GM19099 (cell line): Measurements from ENCODE around the gene ITGA3.

Source experiments
- POLR2A ChIP-seq: IDR thresholded peaks from 3 replicates; pipeline ENCODE4 v1.6.1; 2011; ENCODE audit warnings: low read depth; ENCODE audit not compliant: insufficient read length; ENCODE audit errors: extremely low read depth

Gene ITGA3

DNA sequence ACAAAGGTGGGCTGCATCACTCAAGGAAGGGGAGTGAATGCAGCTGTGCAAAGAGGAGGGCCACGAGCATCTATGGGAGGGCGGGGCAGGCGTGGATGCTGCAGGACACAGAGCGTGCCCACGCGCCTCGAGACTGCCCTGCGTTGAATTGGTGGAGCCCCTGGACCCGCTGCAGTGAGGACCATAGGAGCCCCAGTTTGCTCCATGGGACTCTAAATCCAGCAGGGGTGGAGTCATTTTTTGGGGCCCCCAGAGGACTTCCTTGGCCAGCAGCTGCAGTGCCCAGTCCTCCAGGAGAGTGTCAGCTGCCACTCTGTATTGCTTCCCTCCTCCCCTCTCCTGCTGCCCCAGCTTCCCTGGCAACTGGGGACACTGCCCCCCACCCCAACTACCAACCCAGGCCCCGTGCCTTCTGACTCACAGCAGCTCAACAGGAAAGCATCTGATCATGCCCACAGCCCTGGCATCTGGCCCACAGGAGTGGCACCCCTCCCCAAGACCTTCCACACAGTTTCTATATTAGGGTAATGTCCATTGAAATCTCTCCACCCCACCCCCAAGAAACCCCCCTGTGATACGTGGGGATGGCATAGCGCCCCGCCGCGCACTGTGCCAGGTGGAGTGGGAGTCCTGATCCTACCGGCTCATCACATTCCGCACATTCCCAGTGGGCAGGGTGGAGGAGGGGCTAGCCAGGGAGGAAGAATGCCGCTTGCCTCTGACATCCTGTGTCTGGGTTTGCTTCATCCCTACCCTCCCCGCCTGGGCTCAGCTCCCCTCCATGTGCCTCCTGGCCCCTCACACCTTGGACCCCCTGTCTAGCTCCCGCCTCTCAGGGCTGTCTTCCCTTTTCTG is 27.8 kb upstream of the ITGA3 start:
- no peak for TF ChIP-seq POLR2A

GRCh38 chr17:50028736-50029120 is 27.2 kb upstream of the ITGA3 start:
- no peak for TF ChIP-seq POLR2A

DNA sequence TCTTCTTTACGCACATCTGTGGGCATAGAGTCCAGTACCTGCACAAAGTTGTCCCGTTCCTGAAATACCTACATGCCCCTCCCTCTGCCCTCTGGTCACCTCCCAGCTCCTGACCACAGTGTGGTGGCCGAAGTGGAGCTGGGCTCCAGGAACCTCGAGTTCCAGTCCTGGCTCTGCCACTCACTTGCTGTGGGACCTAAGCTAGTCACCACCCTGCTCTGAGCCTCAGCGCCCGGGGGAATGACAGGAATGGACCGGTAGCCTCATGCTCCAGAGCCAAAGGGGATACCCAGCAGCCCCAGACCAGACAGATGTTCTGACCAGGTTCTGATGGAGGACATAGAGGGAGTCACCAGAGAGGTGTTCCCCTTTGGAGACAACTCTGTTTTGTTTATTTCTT is 26.7 kb upstream of the ITGA3 start:
- no peak for TF ChIP-seq POLR2A

- TF ChIP-seq POLR2A: no peak
These were observed 22.6 kb upstream of the ITGA3 start for GRCh38 chr17:50033316-50033715.

- TF ChIP-seq POLR2A: no peak
These were observed 21.2 kb upstream of the ITGA3 start for GRCh38 chr17:50034498-50035364.

GRCh38 chr17:50035421-50035879 is 20.5 kb upstream of the ITGA3 start:
- no peak for TF ChIP-seq POLR2A

- no peak for TF ChIP-seq POLR2A
These were observed 20.0 kb upstream of the ITGA3 start for GRCh38 chr17:50035945-50036344.

DNA sequence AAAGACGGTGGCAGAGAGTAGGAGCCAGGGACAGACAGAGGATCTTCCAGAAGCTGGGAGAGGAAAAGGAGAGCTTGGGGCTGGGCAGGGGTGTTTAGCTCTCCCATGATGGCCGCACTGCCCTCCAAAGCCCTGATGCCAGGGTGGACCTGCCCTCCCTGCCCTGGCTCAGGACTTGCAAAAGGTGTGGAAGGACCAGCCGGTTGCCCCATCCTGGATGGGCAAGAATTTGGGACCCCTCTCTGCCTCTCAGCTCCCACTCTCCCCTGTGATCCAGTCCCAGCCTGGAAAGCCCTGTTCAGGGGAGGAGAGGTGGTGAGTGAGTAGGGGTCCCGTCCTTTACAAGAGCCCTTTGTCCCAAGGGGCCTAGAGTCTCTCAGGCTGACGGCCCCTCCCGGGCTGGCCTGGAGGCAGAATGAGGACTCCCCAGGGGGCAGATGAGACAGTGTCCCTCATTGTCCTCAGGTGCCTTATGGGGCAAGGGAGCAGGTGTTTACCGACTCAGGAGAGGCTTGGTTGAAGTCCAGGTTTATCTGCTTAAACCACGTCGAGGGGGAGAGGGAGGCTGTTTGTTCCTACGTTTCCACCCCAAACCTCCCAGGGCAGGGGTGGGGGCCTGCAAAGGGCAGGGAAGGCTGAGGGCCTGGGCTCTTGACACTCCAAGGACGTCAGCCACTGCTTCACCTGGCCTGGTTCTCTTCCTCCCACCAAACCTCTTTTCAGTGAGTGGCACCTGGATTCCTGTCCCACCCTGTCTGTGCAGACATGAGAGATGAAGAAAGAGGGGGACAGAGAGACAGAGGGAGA is 19.3 kb upstream of the ITGA3 start:
- TF ChIP-seq POLR2A: no peak

- no peak for TF ChIP-seq POLR2A
These were observed 18.4 kb upstream of the ITGA3 start for GRCh38 chr17:50037321-50038107.

DNA sequence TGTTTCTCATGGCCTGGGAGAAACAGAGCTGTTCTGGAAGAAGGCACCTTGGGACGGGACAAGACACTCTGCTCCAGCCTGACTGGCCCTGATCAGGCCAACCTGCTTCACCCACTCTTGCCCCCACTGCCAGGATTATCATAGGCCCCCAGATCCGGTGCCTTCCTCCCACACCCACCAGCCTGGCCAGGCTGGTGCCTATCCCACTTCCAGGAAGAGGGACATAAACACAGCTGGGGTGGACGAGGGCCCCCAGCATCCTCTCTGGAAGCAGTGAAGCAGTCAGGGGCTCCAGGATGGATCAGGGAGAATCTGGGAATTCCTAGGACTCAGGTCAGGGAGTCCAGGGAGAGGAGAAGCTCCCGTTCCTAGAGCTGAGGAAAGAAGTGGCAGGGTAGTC is 16.9 kb upstream of the ITGA3 start:
- TF ChIP-seq POLR2A: no peak

- no peak for TF ChIP-seq POLR2A
These were observed 13.7 kb upstream of the ITGA3 start for GRCh38 chr17:50042211-50042610.

GRCh38 chr17:50043290-50044148 is 12.4 kb upstream of the ITGA3 start:
- no peak for TF ChIP-seq POLR2A

- no peak for TF ChIP-seq POLR2A
These were observed 11.4 kb upstream of the ITGA3 start for GRCh38 chr17:50044483-50044882.

GRCh38 chr17:50045154-50045553 is 10.8 kb upstream of the ITGA3 start:
- TF ChIP-seq POLR2A: no peak

GRCh38 chr17:50046179-50046578 is 9.7 kb upstream of the ITGA3 start:
- TF ChIP-seq POLR2A: no peak
